GM10266 (cell line): ENCODE measurements around the gene HOMER3.

Experiments used
- DNase-seq: peaks from one replicate; pipeline ENCODE4 v3.0.0; 2012; ENCODE audit errors: extremely low spot score
- TF ChIP-seq, protein P1 (sequence below): IDR thresholded peaks from 2 replicates; pipeline ENCODE4 v1.5.1; 2012; ENCODE audit warnings: mild to moderate bottlenecking, low read depth; ENCODE audit not compliant: control insufficient read depth, insufficient read depth; ENCODE audit errors: missing control alignments

Gene HOMER3

DNA sequence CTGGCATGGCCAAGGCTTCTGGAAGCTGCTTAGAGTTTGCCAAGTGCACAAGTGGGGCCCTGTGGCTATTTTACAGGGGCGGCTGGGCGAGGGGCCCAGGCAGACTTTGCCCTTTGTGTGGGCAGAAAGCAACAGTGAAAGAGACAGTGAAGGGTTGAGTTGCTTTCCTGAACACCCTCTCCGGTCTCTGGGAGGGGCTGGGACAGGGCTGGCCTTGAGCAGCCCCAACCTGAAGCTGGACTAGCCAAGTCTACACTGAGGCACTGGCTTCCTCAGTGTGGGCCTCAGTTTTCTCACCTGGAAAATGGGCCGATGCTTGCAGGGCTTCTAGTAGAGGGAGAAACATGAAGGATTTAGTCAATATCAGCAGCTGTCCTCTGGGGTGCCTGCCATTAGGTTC lies 2.4 kb upstream of the HOMER3 start:
- TF ChIP-seq, protein P1, sequence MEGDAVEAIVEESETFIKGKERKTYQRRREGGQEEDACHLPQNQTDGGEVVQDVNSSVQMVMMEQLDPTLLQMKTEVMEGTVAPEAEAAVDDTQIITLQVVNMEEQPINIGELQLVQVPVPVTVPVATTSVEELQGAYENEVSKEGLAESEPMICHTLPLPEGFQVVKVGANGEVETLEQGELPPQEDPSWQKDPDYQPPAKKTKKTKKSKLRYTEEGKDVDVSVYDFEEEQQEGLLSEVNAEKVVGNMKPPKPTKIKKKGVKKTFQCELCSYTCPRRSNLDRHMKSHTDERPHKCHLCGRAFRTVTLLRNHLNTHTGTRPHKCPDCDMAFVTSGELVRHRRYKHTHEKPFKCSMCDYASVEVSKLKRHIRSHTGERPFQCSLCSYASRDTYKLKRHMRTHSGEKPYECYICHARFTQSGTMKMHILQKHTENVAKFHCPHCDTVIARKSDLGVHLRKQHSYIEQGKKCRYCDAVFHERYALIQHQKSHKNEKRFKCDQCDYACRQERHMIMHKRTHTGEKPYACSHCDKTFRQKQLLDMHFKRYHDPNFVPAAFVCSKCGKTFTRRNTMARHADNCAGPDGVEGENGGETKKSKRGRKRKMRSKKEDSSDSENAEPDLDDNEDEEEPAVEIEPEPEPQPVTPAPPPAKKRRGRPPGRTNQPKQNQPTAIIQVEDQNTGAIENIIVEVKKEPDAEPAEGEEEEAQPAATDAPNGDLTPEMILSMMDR: no peak
- no peak for DNase-seq

DNA sequence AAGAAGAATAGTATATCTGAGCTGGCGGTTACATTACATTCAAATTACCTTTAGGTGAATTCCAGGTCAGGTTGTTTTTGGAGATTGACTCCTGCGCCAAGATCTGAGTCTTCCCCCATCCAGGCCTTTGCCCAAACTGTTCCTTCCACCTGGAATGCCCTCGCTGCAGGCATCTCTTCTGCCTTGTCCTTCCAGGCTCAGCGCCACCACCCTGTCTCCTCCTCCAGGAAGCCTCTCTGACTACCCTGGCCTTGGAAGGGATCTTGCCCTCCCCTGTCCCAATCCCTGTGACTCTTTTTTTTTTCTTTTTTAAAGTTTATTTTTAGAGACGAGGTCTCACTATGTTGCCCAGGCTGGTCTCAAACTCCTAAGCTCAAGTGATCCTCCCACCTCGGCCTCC lies 1.7 kb upstream of the HOMER3 start:
- no peak for DNase-seq
- TF ChIP-seq, protein P1: no peak

- DNase-seq: no peak
- TF ChIP-seq, protein P1: no peak
These were observed 774 bp upstream of the HOMER3 start for GRCh38 chr19:18941628-18942354.

DNA sequence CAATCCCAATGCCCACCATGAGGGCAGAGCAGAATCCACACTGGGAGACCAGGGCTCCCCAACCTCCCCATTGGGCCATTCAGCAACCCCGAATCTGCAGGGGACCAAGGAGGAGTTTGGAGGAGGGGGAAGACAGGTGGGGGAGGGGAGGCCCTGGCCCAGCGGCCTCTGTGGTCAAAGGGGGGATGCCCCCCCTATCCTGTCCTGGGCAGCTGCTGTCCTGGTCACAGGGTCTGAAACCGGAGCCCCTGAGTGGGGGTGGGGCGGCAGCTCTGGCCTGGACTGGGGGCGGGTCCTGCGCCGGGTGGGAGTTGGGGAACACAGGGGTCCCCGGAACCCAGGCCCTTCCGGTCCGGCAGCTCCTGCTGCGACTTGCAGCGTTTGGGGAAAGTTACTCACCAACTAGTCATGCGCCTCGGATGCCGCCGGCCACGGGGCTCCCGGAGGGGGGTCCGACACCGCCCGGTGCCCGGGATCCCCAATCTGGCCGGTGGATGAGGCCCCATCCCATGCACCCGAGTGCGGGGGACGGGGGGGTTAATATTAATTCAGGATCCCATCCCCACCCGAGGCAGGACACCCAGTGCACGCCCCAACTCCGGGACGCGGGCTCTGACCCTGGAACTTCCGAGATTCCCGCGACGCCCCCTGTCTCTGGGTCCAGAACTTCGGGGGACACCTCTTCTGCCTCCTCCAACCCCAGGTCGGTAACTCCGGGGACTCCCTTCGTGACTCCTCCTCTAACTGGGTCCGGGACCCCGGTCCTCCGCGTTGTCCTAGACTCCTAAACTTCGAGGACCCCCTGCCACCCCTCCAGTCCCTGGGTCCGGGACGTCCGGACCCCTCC lies 872 bp downstream of the HOMER3 start:
- TF ChIP-seq, protein P1: no peak
- DNase-seq: peak; percentile 58

DNA sequence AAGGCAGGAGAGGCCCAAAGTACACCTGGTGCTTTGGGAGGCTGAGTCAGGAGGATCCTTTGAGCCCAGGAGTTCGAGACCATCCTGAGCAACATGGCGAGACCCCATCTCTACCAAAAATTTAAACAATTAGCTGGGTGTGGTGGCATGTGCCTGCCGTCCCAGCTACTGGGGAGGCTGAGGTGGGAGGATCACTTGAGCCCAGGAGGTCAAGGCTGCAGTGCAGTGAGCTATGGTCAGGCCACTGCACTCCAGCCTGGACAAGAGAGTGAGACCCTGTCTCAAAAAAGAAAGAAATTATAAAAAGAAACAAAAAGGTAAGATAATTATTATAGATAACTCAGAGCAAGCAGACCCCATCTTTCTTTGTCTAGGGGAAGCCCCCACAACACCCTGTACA lies 1.9 kb downstream of the HOMER3 start:
- DNase-seq: no peak
- TF ChIP-seq, protein P1: no peak

GRCh38 chr19:18933297-18933696 lies 7.7 kb downstream of the HOMER3 start:
- DNase-seq: no peak
- TF ChIP-seq, protein P1: no peak
